Fibroblast of lung (primary cell): ENCODE data around the gene KIR3DL3. TPM values are rescaled to one million over a fixed set of nuclear protein-coding genes. Genes with fewer than 3 reads are reported as not detected.
"Not testable (repeated sequence)": the region's sequence is repeated elsewhere in the genome, so short reads cannot be mapped to it uniquely, and the experiment has no call there.

Source experiments
- DNase-seq, 2 donors: peaks; one replicate each; pipeline versions ENCODE4 v3.0.0 to v3.0.0-alpha.2; 2010; ENCODE audit warnings: low read depth in 2 of 2
- H2AFZ ChIP-seq: 2 replicates; pipeline ENCODE4 v1.5.1; 2012; ENCODE audit warnings: low read length, control low read depth, inconsistent platforms
- H3K27ac ChIP-seq: 2 replicates; pipeline ENCODE4 v1.5.1; 2011; ENCODE audit warnings: low read length, control low read depth; ENCODE audit not compliant: insufficient read depth
- H3K27me3 ChIP-seq: 2 replicates; pipeline ENCODE4 v1.5.1; 2011; ENCODE audit warnings: mild to moderate bottlenecking, low read length; ENCODE audit not compliant: control insufficient read depth, insufficient read depth
- H3K36me3 ChIP-seq: 2 replicates; pipeline ENCODE4 v1.5.1; 2011; ENCODE audit warnings: low read length; ENCODE audit not compliant: control insufficient read depth, insufficient read depth
- H3K4me1 ChIP-seq: 2 replicates; pipeline ENCODE4 v1.5.1; 2011; ENCODE audit warnings: low read length; ENCODE audit not compliant: control insufficient read depth, insufficient read depth; ENCODE audit errors: extremely low read depth
- H3K4me2 ChIP-seq: 2 replicates; pipeline ENCODE4 v1.5.1; 2011; ENCODE audit warnings: low read length, control low read depth; ENCODE audit not compliant: insufficient read depth; ENCODE audit errors: extremely low read depth
- H3K4me3 ChIP-seq, 4 experiments: fragments of 200-600 bp in 1 of 4; sonication (generic) in 1 of 4; replicated peaks in 1 of 4; 2 replicates each; pipeline ENCODE4 v1.5.1; 2011 to 2016; ENCODE audit warnings: low read length in 4 of 4, low read depth in 3 of 4, mild to moderate bottlenecking in 3 of 4, control low read depth in 2 of 4, inconsistent platforms in 1 of 4, mixed read lengths in 1 of 4; ENCODE audit not compliant: insufficient read depth in 1 of 4; ENCODE audit errors: control extremely low read depth in 1 of 4
- H3K79me2 ChIP-seq: 2 replicates; pipeline ENCODE4 v1.5.1; 2012; ENCODE audit warnings: mild to moderate bottlenecking, low read length, inconsistent platforms; ENCODE audit not compliant: control insufficient read depth, insufficient read depth
- H3K9ac ChIP-seq: 2 replicates; pipeline ENCODE4 v1.5.1; 2011; ENCODE audit warnings: mild to moderate bottlenecking, low read length, control low read depth; ENCODE audit not compliant: insufficient read depth
- H3K9me3 ChIP-seq: 2 replicates; pipeline ENCODE4 v1.5.1; 2012; ENCODE audit warnings: low read depth, low read length; ENCODE audit not compliant: control insufficient read depth, insufficient read depth
- H4K20me1 ChIP-seq: 2 replicates; pipeline ENCODE4 v1.5.1; 2011; ENCODE audit warnings: low read length; ENCODE audit not compliant: control insufficient read depth, insufficient read depth; ENCODE audit errors: extremely low read depth
- polyA plus RNA-seq, 2 donors: library from polyadenylated mRNA; depleted of rRNA in 1 of 2; stranded (reverse) in 1 of 2; unstranded in 1 of 2; fragments of >200 nt; gene quantifications; 2 replicates each; pipeline ENCODE4 v1.2.1, GENCODE V29; 2011 to 2012; ENCODE audit warnings: missing spikeins in 1 of 2
- total RNA-seq: library from RNA; depleted of rRNA; stranded (reverse); fragments of >200 nt; gene quantifications from 2 replicates; pipeline ENCODE4 v1.2.1, GENCODE V29; 2014

KIR3DL3 gene
- total and polyA plus RNA-seq, 2 donors (not counting 1 experiment from before 2014, with no cell fraction given), result not detected

DNA sequence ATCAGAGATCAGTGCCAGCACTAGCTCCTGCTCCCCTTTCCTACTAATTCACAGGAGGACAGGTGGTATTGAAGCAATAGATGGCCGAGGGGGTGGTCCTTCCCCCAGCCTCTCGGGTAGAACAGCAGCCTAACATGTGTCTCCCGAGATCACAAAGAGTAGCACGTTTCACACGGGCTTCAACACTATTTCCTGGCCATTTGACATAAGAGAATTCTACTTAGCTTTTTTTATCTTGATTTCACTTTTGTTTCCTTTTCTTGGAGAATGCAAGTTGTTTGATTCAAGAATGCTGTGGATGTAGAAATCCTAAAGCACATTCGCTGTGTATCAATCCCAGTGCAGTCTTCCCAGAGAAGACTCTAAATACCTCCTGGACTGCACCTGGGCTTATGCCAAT, 26.0 kb downstream of the KIR3DL3 start:
- not testable (repeated sequence) for H3K4me2 ChIP-seq, H3K9me3 ChIP-seq, H3K79me2 ChIP-seq, H3K9ac ChIP-seq, H3K27me3 ChIP-seq, H3K27ac ChIP-seq, H3K4me3 ChIP-seq, DNase-seq, H3K36me3 ChIP-seq, H3K4me1 ChIP-seq, H4K20me1 ChIP-seq, H2AFZ ChIP-seq

DNA sequence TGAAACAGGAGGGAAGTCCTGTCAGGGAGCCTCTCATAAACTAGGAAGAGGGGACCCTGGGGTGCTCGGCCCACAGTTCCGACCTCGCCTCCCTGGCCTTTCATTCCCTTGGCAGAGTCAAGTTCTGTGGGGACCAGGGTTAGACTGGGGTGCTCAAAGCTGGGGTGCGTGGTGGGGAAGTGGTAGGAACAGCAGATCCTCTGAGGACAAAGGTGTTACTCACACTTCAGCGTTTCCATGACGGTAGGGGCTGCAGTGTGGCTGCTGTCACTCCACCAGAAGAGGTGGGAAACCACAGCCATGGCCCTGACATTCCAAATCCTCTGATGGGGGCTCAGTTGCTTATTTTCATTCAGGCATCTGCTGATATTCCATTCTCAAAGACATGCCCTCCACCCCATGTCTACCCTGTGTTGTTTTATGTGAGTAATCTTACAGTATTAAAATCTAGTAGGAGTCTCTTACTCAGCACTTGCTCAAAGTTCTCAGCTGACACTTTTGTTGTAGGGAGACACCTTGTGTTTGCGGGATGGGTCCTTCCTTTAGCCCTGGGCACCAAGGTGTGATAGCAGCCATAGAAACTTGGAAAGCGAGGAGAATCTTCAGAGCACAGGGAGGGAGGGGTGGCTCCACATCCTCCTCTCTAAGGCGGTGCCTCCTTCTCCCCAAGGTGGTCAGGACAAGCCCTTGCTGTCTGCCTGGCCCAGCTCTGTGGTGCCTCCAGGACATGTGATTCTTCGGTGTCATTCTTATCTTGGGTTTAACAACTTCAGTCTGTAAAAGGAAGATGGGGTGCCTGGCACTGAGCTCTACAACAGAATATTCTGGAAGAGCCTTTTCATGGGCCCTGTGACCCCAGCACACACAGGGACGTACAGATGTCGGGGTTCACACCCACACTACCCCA, 32.2 kb downstream of the KIR3DL3 start:
- not testable (repeated sequence) for H3K9ac ChIP-seq, H3K27ac ChIP-seq, H3K4me2 ChIP-seq, H3K9me3 ChIP-seq, H4K20me1 ChIP-seq, H3K36me3 ChIP-seq, H3K79me2 ChIP-seq, H3K4me1 ChIP-seq, H2AFZ ChIP-seq, H3K27me3 ChIP-seq, H3K4me3 ChIP-seq, DNase-seq

DNA sequence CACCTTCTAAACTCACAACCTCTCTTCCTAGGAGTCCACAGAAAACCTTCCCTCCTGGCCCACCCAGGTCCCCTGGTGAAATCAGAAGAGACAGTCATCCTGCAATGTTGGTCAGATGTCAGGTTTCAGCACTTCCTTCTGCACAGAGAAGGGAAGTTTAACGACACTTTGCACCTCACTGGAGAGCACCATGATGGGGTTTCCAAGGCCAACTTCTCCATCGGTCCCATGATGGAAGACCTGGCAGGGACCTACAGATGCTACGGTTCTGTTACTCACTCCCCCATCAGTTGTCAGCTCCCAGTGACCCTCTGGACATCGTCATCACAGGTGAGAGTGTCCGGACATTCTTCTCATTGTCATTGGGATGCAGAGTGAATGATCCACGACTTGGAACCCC, 34.3 kb downstream of the KIR3DL3 start:
- H3K27me3 ChIP-seq, H3K79me2 ChIP-seq, H3K4me1 ChIP-seq, H4K20me1 ChIP-seq, H3K36me3 ChIP-seq, H3K9ac ChIP-seq, H3K4me2 ChIP-seq, H3K9me3 ChIP-seq, H3K4me3 ChIP-seq, H2AFZ ChIP-seq, DNase-seq, H3K27ac ChIP-seq: not testable (repeated sequence)

DNA sequence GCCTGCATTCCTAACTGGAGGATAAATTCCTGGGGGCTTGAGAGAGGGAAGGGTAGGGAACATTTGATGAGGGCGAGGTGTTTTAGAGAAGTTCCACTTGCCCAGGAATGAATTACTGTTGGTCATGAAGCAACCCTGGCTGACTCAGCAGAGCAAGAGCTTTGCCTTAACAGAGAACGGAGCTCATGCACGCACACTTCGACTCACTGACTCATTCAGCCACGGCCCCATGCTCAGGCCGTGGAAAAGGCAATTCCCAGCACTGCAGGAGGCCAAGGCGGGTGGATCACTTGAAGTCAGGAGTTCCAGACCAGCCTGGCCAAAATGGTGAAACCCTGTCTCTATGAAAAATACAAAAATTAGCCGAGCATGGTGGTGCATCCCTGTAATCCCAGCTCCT, 40.0 kb downstream of the KIR3DL3 start:
- not testable (repeated sequence) for DNase-seq, H3K79me2 ChIP-seq, H3K36me3 ChIP-seq, H3K27me3 ChIP-seq, H3K9me3 ChIP-seq, H2AFZ ChIP-seq, H3K9ac ChIP-seq, H4K20me1 ChIP-seq, H3K27ac ChIP-seq, H3K4me1 ChIP-seq, H3K4me2 ChIP-seq, H3K4me3 ChIP-seq

DNA sequence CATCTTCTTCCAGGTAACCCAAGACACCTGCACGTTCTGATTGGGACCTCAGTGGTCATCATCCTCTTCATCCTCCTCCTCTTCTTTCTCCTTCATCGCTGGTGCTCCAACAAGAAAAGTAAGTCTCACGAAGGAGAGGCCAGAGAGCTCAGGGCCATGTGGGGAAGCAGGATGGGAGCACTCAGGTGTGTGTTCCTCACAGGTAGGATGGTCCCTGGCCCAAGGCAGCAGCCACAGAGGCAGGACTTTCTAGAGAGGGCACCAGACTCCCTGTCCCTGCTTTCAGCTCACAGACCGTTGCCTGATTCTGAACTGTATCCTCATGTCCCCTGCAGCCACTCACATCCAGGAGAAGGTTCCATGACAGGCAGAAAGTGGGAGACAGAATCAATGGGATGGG, 42.2 kb downstream of the KIR3DL3 start:
- not testable (repeated sequence) for H3K36me3 ChIP-seq, H3K9me3 ChIP-seq, H2AFZ ChIP-seq, H3K4me2 ChIP-seq, H3K4me1 ChIP-seq, DNase-seq, H3K27me3 ChIP-seq, H3K27ac ChIP-seq, H3K4me3 ChIP-seq, H4K20me1 ChIP-seq, H3K79me2 ChIP-seq, H3K9ac ChIP-seq

DNA sequence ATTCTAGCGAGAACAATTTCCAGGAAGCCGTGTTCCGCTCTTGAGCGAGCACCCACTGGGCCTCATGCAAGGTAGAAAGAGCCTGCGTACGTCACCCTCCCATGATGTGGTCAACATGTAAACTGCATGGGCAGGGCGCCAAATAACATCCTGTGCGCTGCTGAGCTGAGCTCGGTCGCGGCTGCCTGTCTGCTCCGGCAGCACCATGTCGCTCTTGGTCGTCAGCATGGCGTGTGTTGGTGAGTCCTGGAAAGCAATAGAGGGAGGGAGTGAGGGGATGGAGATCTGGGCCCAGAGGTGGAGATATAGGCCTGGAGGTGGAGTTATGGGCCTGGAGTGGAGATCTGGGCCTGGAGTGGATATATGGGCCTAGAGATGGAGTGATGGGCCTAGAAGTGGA, 45.4 kb downstream of the KIR3DL3 start, which contains the start of gene KIR2DL1:
KIR2DL1 (plus strand) TSS at position 148 of the 400 bp plus-strand sequence; CDS start at position 206, 58 bp downstream.
- not testable (repeated sequence) for DNase-seq

DNA sequence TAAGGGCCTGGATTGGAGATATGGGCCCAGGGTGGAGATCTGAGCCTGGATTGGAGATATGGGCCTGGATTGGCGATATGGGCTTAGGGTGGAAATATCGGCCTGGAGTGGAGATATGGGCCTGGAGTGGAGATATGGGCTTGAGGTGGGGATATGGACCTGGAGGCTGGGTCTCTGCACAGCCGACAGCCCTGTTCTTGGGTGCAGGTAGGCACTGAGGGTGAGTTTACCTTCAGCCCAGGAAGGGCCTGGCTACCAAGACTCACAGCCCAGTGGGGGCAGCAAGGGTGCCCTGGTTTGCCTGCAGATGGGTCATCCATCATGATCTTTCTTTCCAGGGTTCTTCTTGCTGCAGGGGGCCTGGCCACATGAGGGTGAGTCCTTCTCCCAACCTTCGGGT, 46.3 kb downstream of the KIR3DL3 start:
- H3K4me3 ChIP-seq, DNase-seq, H3K9me3 ChIP-seq, H2AFZ ChIP-seq, H3K36me3 ChIP-seq, H3K9ac ChIP-seq, H3K4me2 ChIP-seq, H4K20me1 ChIP-seq, H3K27ac ChIP-seq, H3K4me1 ChIP-seq, H3K79me2 ChIP-seq, H3K27me3 ChIP-seq: not testable (repeated sequence)

More for the DNA sequence above, 45.4 kb downstream of the KIR3DL3 start, which contains the start of gene KIR2DL1:
- H2AFZ ChIP-seq, H3K36me3 ChIP-seq, H3K4me1 ChIP-seq, H3K9me3 ChIP-seq, H3K27me3 ChIP-seq, H3K79me2 ChIP-seq, H3K27ac ChIP-seq, H3K4me3 ChIP-seq, H4K20me1 ChIP-seq, H3K4me2 ChIP-seq, H3K9ac ChIP-seq: not testable (repeated sequence)
